HG02840 (cell line): ENCODE measurements around the gene TM7SF2.

ENCODE experiments used
- ATAC-seq: cut with Tn5 transposase; IDR thresholded peaks from one replicate; pipeline ENCODE4 v1.9.1; 2021; ENCODE audit warnings: mild to moderate bottlenecking, moderate library complexity, moderate number of reproducible peaks; ENCODE audit not compliant: unreplicated experiment, low FRiP score

Gene TM7SF2

GRCh38 chr11:65087827-65088226 is 23.8 kb upstream of the TM7SF2 start:
- no peak for ATAC-seq

DNA sequence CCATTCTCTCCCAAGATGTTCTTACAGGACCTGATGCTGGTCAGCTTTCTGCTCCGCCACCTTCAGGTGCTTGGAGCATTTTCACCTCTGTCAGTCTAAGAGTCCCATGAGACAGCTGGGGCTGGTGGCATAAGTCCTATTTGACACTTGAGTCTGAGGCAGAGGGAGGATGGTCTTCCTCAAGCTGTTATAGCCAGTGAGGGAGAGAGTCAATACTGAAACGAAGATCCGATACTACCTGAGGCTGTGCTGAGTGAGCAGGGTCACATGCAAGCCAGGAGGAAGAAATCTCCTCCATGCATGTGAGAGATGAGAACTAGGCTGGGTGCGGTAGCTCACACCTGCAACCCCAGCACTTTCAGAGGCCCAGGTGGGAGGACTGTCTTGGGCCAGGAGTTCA is 22.1 kb upstream of the TM7SF2 start:
- no peak for ATAC-seq

- ATAC-seq = no peak
Measured at GRCh38 chr11:65090628-65091027, 21.0 kb upstream of the TM7SF2 start.

DNA sequence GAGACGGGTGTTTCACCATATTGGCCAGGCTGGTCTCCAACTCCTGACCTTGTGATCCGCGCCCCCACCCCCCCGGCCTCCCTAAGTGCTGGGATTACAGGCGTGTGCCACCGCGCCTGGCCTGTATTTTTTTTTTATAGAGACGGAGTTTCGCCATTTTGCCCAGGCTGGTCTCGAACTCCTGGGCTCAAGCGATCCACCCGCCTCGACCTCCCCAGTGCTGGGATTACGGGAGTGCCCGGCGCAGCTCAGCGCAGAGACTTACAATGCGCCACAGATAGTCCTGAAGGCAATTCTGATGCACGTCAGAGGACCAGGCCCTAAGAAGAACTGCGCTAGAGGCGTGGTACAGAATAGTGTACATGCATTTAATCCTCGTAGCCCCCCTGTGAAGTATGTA is 16.2 kb upstream of the TM7SF2 start:
- ATAC-seq = no peak

- ATAC-seq = peak; percentile 75
Measured at GRCh38 chr11:65095974-65096806, 15.5 kb upstream of the TM7SF2 start, which contains the start of gene VPS51. TSS of gene VPS51 (plus strand) at chr11:65096214. CDS start at chr11:65096251, 37 bp downstream.

- no peak for ATAC-seq
Measured at GRCh38 chr11:65096926-65097325, 14.7 kb upstream of the TM7SF2 start.

- no peak for ATAC-seq
Measured at GRCh38 chr11:65100674-65101350, 10.9 kb upstream of the TM7SF2 start.

DNA sequence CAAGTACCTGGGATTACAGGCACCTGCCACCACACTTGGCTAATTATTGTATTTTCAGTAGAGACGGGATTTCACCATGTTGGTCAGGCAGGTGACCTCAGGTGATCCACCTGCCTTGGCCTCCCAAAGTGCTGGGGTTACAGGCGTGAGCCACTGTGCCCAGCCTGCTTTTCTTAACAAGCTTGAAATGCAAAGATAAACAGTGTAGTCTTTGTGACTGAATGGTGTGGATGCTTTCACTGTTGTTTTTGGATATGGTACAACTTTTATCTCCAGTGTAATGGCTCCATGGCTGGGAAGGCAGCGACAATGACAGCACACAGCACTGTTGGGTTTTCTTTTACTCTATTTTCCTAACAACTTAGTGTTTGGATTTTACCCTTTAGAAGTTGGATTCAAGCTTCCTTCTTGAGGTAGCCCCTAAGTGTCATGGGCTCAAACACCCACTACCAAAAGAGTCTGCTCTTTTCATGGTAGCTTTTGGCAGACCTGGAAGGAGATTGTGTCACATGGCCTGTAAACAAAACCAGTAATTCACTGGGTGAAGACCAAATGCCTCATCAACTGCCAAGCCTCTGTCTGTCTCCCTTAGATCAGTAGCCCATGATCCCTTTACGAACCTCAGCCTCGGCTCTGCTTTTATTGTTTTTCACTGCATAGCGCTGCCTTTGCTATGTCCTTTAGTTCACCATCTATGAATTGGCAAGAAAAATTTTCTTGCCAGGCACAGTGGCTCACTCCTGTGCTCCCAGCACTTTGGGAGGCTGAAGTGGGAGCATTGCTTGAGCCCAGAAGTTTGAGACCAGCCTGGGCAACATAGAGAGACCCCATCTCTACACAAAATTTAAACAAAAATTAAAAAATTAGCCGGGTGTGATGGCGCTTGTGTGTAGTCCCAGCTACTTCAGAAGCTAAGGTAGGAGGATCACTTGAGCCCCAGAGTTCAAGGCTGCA is 9.3 kb upstream of the TM7SF2 start:
- ATAC-seq = no peak

DNA sequence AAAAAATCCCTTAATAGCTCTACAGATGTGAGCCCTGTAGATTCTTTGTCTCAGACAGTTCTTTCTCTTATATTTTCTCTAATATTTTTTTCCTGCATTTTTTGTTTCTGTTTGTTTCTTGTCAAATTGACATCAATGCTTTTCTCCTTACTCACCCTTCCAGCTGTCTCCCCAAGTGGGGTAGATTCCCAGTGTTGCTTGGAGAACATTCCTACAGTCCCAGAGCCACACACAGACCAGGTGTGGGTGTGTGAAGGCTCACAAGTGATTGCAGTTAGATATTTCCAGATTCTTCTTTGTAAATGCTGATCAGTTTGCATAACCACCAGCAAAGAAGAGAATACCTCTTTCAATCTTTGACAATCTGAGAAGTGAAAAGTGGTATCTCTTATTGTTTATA is 8.2 kb upstream of the TM7SF2 start:
- no peak for ATAC-seq

DNA sequence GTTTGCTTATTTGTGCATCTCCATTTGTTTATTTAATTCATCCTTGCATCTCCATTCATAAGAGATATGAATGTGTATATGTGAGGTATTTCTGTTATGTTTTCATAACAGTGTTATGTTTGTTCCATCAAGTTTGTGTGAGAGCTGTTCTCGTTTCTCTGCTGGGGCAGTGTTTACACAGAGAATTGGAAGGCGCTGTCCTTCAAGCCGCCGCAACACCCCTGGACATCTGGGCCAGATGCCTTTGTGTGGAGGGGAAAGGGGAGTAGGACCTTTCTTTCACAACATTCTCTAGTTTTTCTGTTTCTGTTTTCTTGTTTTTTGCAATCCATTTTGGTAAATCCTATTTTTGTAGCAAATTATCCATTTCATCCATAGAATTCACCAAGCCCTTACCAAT is 7.0 kb upstream of the TM7SF2 start:
- no peak for ATAC-seq

DNA sequence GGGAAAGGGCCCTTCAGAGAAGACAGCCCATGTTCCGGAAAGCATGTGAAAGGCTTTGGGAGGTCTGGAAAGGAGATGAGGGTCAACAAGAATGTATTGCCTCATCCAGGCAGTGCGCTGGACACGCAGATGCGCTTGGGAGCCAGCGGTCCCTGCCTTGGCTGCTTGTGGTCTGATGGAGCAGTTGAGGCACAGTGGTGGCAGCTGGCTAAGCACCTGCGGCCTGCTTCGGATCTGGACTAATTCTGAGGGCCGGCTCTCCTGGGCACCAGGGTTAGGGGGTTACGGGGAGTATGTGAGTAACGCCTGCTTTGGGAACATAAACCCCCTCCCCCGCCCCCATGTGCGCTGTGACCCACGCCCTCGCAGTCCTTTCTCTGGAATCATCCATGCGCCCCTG is 4.6 kb upstream of the TM7SF2 start:
- ATAC-seq = no peak

DNA sequence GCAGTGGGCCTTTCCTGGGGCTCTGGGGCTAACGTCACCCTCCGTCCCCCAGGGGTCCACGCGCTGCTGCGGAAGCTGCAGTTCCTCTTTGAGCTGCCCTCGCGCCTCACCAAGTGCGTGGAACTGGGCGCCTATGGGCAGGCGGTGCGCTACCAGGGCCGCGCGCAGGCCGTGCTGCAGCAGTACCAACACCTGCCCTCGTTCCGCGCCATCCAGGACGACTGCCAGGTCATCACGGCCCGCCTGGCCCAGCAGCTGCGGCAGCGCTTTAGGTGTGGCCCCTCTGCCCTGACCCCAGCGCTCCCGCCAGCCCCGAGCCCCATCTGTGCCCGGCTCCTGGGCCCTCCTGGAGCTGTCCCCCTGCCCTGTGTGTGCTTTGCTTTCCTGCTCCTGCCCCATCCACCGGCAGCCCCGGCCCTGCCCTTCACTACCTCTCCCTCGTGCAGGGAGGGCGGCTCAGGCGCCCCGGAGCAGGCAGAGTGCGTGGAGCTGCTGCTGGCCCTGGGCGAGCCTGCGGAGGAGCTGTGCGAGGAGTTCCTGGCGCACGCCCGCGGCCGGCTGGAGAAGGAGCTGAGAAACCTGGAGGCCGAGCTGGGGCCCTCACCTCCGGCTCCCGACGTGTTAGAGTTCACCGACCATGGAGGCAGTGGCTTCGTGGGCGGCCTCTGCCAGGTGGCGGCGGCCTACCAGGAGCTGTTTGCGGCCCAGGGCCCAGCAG is 3.8 kb upstream of the TM7SF2 start:
- ATAC-seq = no peak

- no peak for ATAC-seq
Measured at GRCh38 chr11:65108469-65109123, 3.1 kb upstream of the TM7SF2 start.

GRCh38 chr11:65109231-65110198 is 2.2 kb upstream of the TM7SF2 start:
- ATAC-seq = no peak

- no peak for ATAC-seq
Measured at GRCh38 chr11:65110354-65110861, 1.3 kb upstream of the TM7SF2 start.

- no peak for ATAC-seq
Measured at GRCh38 chr11:65111159-65111743, 421 bp upstream of the TM7SF2 start.

DNA sequence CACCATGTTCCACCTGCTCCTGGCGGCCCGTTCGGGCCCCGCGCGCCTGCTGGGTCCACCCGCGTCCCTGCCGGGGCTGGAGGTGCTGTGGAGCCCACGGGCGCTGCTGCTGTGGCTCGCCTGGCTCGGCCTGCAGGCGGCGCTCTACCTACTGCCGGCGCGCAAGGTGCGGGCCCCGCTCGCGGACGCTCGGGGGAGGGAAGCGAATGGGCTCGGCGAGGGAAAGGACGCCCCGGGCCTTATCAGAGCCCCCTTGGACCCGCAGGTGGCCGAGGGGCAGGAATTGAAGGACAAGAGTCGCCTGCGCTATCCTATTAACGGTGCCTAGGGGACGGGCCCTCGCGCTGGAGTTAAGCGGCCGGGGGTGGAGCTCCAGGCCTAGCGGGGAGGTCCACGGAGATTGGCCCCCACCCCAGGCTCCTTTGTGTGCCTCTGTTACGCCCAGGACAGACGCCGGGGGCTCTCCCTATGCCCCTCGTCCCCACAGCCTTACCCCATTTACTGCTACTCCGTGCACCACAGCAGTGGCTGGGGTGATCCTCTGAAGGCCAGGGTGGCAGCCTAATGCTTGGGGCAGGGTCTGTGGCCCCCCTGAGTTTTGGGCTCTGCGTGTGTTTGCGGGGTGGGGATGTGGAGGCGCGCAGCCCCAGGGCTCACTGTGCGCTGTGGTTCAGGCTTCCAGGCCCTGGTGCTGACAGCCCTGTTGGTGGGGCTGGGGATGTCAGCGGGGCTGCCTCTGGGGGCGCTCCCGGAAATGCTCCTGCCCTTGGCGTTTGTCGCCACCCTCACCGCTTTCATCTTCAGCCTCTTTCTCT is 1.1 kb downstream of the TM7SF2 start:
- ATAC-seq = no peak
